HL-60 (cell line): ENCODE results near the gene PRCP.

Source experiments
- DNase-seq, 2 experiments: peaks; one replicate each; pipeline ENCODE4 v3.0.0-alpha.2; 2010 to 2020; ENCODE audit warnings: low read depth in 1 of 2, low spot score in 1 of 2
- H3K27ac ChIP-seq: fragments of 250-450 bp; sonication (Bioruptor Pico); replicated peaks from 2 replicates; pipeline ENCODE4 v1.5.1; 2020; ENCODE audit warnings: mild to moderate bottlenecking, moderate library complexity
- H3K27me3 ChIP-seq: fragments of 250-450 bp; sonication (Bioruptor Pico); 2 replicates; pipeline ENCODE4 v1.5.1; 2021; ENCODE audit warnings: mild to moderate bottlenecking, moderate library complexity; ENCODE audit not compliant: insufficient read depth, poor library complexity, severe bottlenecking
- H3K4me3 ChIP-seq: replicated peaks from 2 replicates; pipeline ENCODE4 v1.5.1; 2011; ENCODE audit warnings: mild to moderate bottlenecking, control low read depth, low read length; ENCODE audit not compliant: insufficient read depth
- GABPA ChIP-seq: IDR thresholded peaks from 2 replicates; pipeline ENCODE4 v1.6.1; 2012; ENCODE audit warnings: low read depth
- POLR2AphosphoS5 ChIP-seq: IDR thresholded peaks from 2 replicates; pipeline ENCODE4 v1.6.1; 2012; ENCODE audit warnings: low read depth
- REST ChIP-seq: IDR thresholded peaks from 2 replicates; pipeline ENCODE4 v1.6.1; 2012; ENCODE audit warnings: low read depth; ENCODE audit not compliant: insufficient replicate concordance
- SPI1 ChIP-seq: IDR thresholded peaks from 2 replicates; pipeline ENCODE4 v1.6.1; 2012; ENCODE audit warnings: low read depth, mild to moderate bottlenecking, borderline replicate concordance
- TF ChIP-seq, protein P1 (sequence below): IDR thresholded peaks from one replicate; pipeline ENCODE4 v1.5.1; 2011; ENCODE audit warnings: low read length, control low read depth, inconsistent platforms; ENCODE audit not compliant: insufficient read depth

Gene PRCP

GRCh38 chr11:82903843-82904586 is 3.8 kb upstream of the PRCP start:
- no peak for DNase-seq
- H3K27ac ChIP-seq: no peak overlapping the region
- H3K4me3 ChIP-seq: no peak overlapping the region
- TF ChIP-seq REST (no peak), GABPA (no peak)
- H3K27me3 ChIP-seq: no peaks in the 10 kb centered on the region

DNA sequence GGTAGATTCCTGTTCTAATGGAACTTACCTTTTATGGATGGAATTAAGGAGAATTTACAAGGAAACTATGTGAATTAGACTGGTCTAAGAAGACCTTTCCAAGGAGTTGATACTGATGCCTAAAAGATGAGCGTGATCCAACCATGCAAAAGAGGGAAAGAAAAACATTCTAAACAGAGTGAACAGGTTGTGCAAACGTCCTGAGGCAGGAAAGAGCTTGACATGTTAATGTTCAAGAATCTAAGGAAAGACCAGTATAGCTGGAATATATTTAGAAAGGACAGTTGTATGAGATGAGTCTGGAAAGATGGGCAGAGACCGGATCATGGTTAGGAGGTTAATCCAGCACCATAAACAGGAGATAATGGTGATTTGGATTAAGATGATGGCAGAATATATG is 2.6 kb upstream of the PRCP start:
- no peaks in the 10 kb centered on the region for H3K27me3 ChIP-seq
- H3K27ac ChIP-seq: no peak overlapping the region
- no peak for DNase-seq
- TF ChIP-seq REST: no peak
- TF ChIP-seq, protein P1, sequence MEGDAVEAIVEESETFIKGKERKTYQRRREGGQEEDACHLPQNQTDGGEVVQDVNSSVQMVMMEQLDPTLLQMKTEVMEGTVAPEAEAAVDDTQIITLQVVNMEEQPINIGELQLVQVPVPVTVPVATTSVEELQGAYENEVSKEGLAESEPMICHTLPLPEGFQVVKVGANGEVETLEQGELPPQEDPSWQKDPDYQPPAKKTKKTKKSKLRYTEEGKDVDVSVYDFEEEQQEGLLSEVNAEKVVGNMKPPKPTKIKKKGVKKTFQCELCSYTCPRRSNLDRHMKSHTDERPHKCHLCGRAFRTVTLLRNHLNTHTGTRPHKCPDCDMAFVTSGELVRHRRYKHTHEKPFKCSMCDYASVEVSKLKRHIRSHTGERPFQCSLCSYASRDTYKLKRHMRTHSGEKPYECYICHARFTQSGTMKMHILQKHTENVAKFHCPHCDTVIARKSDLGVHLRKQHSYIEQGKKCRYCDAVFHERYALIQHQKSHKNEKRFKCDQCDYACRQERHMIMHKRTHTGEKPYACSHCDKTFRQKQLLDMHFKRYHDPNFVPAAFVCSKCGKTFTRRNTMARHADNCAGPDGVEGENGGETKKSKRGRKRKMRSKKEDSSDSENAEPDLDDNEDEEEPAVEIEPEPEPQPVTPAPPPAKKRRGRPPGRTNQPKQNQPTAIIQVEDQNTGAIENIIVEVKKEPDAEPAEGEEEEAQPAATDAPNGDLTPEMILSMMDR: no peak
- no peak for TF ChIP-seq GABPA
- TF ChIP-seq SPI1: no peak
- TF ChIP-seq POLR2AphosphoS5: no peak
- peak overlapping the region; percentile 63 for H3K4me3 ChIP-seq

DNA sequence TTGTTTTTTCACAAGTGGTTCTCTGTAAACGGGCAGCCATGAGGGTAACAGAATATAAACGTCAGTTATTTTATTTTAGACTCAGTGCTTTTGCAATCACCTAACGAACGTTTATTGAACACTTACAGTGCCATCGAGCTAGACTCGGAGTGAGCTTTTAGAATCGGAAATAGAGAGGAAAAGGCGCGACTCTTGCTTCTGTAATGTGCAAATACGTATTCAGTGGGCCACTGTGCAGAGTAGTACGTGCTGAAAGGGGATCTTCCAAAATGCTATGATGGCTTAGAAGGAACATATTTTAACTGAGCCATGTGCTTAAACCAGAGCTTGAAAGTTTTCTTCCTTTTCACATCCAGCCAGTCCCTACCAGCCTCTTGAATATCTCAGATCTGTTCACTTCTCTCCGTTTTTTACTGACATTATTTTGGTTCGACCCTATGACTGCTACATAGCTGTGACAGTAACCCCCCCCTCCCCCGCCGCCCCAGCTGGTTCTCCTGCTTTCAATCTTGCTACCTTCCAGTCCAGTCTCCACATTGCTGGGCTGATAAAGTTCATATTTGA is 1.8 kb upstream of the PRCP start:
- DNase-seq: peak in 1 of 2 experiments; percentile 1
- no peaks in the 10 kb centered on the region for H3K27me3 ChIP-seq
- no peak for TF ChIP-seq POLR2AphosphoS5
- TF ChIP-seq, protein P1: no peak
- TF ChIP-seq REST: no peak
- no peak for TF ChIP-seq GABPA
- no peak for TF ChIP-seq SPI1
- peak overlapping the region; percentile 63 for H3K4me3 ChIP-seq
- H3K27ac ChIP-seq: peak overlapping the region; percentile 92
